Stimulated activated CD4-positive, alpha-beta T cell treated with anti-CD3 and anti-CD28 coated beads, Interleukin-12 subunit alpha, Interleukin-12 subunit beta, amount 100 ng/mL, for 24 hours (primary cell): ENCODE measurements around the gene RABL6.
A peak's percentile ranks its signal among the peaks of the same experiment; 100 is the strongest.
"Not testable (repeated sequence)": the region's sequence is repeated elsewhere in the genome, so short reads cannot be mapped to it uniquely, and the experiment has no call there.

Source experiments
- DNase-seq, 2 experiments: peaks; one replicate each; pipeline ENCODE4 v3.0.0-alpha.2; 2020; ENCODE audit warnings: low read depth in 2 of 2

RABL6 gene

DNA sequence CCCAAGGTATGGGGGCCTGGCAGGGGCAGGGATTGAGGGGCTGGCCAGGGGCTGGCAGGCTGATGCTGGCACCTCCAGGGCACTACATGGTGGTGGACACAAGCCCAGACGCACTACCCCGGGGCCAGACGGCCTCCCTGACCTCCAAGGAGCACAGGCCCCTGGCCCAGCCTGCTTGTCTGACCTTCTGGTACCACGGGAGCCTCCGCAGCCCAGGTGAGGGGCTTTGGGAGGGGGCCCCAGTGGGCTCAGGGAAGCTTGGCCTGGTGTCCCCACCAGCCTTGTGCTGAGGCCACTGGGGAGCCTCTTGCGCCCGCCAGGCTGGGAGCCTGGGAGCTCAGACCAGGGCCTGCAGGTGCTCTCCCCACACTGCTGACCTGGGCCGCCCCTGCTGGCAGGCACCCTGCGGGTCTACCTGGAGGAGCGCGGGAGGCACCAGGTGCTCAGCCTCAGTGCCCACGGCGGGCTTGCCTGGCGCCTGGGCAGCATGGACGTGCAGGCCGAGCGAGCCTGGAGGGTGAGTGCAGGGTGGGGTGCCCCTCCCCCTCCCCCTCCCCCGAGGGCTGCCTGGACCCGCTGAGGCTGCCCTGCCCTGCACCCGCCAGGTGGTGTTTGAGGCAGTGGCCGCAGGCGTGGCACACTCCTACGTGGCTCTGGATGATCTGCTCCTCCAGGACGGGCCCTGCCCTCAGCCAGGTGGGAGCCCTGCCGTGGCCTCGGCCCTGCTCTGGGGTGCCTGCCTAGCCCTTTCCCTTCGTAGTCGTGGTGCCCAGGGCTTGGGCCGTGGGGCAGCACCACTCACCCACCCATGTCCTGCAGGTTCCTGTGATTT is 50.0 kb downstream of the RABL6 start:
- DNase-seq, result no peak

DNA sequence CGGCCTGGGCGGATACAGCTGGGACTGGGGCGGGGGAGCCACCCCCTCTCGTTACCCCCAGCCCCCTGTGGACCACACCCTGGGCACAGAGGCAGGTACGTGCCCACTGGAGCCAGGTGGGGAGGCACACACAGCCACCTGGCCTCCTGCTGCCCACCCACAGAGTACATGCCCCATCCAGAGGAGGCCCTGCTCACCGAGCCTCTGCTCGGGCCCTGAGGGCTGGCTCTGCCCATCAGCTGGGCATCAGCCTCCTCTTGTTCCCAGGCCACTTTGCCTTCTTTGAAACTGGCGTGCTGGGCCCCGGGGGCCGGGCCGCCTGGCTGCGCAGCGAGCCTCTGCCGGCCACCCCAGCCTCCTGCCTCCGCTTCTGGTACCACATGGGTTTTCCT is 50.7 kb downstream of the RABL6 start:
- no peak for DNase-seq

DNA sequence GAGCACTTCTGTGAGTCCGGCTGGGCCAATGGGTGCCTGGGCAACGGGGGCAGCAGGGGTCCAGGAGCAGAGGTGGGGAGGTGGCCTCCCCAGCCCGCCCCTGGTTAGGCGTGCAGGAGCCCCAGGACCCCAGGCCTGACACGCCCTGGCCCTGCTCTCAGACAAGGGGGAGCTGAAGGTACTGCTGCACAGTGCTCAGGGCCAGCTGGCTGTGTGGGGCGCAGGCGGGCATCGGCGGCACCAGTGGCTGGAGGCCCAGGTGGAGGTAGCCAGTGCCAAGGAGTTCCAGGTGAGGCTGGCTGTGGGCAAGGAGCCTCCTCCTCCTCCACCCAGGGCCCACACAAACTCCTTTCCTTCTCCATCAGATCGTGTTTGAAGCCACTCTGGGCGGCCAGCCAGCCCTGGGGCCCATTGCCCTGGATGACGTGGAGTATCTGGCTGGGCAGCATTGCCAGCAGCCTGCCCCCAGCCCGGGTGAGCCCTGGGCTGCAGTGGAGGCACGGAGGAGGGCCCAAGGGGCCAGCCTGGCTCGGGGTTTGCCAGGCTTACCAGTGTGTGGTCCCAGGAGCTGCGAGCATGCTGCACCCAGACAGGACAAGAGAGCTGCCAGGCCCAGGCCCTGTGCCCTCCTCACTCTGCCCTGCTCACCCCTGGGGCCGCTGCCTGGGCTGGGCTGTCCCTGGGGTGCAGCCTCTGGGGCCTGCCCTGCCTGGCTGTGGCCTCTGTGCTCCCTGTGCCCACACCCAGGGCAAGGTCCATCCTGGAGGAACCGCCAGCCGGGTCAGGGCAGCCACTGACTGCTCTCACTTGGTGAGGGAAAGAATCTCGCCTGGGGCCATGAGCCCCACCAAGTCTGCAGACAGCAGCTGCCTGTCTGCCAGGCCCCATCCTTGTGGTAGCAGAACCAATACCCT is 51.4 kb downstream of the RABL6 start:
- no peak for DNase-seq

DNA sequence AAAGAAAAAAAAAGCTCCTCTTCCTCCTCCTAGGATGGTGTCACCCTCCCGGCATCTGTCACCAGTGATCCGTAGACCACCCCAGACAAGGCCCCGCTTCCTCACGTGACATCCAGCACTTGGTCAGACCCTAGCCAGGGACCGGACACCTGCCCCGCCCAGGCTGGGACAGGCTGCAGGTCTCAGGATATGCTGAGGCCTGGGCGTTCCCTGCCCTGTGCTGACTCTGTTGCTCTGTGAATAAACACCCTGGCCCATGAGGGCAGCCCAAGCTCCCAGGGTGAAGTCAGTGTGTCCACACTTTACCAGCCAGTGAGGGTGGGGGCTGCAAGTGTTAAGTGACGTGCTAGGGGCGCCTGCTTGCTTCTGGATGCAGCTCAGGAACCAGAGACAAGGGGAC is 52.8 kb downstream of the RABL6 start:
- no peak for DNase-seq

DNA sequence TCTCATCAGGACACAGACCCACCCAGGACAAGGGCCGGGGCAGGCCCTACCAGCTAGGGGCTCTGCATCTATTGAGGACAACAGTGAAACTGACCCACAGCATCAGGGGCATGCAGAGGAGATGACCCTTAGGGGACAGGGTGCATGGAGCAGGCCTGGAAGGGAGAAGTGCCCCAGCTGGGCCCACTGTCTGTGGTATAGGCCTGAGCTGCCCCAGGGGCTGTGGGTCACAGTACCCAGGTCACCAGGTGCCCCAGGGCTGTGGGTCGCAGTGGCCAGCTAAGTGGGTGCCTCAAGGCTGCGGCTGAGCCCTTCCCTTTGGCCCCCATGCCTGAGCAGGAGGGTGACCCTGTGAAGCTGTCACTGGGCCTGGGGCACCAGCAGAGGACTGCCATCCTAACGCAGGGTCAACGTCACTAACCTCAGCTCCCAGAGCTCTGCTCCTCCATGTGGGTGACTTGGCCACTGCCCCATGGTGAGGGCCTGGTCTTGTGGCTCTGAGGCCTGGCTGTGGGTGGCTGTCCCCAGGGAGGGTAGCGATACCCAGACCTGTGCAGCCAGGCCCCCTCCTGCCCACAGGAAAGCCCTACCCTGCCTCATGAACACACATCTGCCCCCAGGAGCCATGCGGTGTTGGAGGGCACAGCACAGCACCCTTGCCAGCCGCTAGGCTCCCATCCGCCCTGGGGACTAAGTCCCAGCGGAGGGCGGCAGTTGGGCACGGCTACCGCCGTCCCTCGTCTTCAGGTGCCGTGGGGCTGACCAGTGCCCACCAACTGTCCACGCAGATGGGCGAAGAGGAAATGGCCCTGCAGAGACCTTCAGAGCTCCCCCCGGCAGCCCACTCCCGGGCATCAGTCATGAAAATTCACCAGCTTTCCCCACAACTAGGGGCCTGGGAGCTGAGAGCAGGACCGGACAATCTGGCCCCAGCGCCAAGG is 53.5 kb downstream of the RABL6 start:
- no peak for DNase-seq

DNA sequence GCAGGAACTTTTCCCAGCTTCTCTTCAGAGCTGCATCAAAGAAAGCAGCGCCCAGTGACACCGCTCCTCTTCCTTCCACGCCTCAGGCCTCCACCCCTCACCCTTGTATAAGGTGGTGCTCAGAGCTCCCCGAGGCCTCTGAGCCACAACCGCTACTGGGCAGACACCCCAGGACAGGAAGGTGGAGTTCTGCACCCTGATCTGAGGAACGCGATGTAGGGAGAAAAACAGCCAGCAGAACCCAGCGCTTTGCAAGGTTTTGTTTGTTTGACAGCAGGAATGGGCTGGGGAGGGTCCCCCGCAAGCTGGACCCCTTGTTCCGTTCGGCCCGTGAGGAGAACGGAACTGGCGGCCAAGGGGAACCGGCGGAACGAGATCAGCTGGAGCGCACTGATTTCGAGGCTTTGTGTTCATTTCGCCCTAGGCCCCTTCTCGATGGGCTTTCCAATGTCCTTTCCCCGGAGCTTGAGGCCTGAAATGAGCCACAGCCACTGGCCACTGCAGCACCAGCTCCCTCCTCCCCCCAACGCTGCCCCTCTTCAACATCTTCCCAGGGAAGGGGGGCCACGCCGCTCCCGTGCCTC is 54.2 kb downstream of the RABL6 start:
- DNase-seq, result no peak

DNA sequence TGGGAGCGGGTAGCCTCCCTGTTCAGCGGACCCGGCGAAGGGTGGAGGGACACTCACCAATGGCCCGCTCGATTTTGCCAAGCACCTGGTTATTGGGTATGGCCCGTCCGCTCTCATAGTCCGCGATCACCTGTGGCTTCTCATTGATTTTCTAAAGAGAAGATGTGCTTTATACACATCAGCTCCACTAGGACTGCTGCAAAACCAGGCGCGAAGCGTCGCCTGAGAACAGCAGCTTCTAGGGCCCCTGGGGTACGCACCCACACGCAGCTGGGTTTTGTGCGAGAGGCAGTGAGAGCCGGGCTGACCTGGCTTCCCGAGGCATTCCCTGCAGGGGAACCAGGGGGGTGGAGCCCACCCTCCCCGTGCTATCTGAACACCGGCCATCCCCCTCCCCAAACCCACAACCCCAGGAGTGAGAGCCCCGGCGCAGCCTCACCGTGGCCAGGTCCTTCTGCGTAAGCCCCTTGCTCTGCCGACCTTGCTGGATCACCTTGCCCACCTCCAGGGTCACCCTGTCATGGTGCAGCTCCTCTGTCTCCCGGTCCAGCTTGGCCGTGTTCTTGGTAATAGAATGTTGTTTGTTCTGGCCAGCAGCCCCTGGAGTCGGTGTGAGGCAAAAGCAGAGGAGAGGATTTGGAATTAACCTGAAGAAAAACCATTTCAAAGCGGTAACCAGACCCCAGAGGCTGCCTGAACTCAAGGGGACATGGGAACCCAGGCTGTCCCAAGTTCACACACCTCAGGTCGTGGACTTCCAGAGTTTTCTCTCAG is 55.3 kb downstream of the RABL6 start:
- DNase-seq, result no peak

DNA sequence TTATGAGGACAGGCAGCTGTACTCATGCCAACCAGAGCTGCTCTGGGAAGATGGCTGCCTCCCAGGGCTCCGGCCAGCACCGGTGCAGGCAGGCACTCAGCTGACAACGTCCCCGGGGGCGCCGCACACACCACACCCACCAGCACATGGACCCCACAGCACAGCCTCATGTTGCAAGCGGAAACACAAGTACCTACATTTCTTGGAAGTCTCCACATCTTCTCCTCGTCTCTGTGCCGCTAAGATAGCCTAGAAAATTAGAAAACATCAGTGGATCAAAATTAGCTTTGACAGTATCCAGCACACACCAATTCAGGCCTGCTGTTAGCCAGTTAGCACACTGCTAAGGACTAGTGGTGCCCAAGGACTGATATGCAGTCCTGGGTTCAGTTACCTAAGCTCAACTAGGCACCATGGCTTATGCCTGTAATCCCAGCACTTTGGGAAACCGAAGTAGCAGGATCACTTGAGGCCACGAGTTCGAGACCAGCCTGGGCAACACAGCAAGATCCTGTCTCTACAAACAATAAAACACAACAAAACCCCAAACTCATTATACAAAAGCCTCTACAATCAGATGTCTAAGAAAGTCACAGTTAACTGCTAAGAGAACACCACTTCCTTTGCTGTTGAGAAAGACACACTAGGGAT is 56.0 kb downstream of the RABL6 start:
- no peak for DNase-seq

DNA sequence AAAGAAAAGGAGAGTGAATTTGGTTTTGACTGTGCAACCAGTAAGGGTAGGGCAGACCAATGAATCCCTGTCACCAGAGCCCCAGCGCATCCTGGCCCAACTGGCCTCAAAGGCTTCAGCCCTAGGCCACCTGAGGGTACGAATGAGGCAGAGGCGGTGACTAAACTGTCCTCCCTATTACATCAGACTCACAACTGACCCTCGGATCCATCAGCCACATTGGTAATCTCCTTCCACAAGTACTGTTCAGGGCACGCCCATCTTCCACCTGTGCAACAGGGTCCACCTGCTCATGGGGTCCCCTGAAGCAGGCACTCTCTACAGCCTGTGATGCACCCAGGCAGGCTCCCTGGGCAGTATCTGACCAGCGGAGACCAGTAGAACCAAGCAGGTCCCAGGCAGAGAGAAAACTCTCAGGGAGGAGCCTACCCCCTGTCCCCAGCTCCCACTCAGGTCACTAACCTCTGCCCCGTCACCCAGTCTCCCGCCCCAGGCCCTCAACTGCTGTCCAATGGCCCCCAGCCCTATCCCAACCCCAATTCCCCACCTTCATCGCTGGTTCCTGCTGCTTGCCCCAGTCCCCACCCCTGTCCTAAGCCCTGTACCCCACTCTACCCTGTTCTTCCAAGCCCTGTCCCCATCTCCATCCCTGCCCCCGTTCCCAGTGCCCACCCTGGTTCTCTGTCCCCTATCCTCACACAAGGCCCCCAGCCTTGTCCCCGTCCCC is 57.5 kb downstream of the RABL6 start:
- no peak for DNase-seq

DNA sequence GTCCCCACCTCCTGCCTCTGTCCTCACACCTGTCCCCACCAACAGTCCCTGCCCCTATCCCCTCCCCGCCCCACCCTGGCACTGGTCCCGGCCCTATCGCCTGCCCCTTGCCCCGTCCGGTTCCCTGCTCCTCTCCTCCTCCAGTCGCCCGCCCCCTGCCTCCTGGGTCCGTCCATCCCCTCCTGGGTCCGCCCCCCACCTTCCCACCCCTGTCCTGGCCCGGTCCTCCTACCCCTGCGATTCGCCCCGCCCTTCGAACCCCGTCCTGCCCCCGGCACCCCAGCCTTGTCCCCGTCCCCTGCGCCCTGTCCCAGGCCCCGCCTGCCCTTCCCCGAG is 58.0 kb downstream of the RABL6 start:
- no peak for DNase-seq

DNA sequence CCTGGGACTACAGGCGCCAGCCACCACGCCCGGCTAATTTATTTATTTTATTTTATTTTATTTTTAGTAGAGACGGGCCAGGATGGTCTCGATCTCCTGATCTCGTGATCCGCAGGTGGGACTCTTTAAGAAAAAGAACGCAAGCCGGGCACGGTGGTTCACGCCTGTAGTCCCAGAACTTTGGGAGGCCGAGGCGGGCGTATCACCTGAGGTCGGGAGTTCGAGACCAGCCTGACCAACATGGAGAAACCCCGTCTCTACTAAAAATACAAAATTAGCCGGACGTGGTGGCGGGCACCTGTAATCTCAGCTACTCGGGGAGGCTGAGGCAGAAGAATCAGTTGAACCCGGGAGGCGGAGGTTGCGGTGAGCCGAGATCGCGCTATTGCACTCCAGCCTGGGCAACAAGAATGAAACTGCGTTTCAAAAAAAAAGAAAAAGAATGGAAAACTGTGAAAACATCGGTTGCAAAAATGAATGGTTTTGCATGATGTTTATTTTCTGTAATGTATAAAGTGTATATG is 59.2 kb downstream of the RABL6 start:
- DNase-seq, result not testable (repeated sequence)

DNA sequence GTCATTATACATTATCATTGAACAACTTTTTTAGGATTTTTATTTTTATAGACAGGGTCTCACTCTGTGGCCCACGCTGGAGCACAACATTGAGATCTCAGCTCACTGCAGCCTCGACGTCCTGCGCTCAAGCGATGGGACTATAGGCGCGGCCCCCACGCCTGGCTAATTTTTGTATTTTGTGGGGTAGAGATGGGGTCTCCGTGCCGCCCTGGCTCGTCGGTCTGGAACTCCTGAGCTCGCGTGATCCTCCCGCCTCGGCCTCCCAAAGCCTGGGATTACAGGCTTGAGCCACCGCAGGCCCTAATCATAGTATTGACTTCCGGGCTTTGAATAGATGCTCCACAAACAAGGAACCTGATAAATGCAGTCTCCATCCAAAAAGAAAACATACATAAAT is 59.7 kb downstream of the RABL6 start:
- no peak for DNase-seq

DNA sequence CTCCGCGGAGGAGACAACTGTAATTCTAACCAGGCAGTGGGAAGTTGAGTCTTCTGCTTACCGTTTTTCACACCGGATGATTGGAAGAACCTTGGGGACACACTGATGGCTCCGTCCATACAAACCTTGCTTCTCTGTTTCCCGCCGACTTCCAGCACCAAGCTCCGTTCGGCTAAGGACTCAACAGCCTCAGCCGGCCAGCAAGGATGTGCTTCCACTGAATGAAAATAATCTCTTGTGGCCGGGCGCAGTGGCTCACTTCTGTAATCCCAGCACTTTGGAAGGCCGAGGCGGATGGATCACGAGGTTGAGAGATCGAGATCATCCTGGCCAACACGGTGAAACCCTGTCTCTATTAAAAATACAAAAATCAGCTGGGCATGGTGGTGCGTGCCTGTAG is 60.2 kb downstream of the RABL6 start:
- DNase-seq, result no peak

DNA sequence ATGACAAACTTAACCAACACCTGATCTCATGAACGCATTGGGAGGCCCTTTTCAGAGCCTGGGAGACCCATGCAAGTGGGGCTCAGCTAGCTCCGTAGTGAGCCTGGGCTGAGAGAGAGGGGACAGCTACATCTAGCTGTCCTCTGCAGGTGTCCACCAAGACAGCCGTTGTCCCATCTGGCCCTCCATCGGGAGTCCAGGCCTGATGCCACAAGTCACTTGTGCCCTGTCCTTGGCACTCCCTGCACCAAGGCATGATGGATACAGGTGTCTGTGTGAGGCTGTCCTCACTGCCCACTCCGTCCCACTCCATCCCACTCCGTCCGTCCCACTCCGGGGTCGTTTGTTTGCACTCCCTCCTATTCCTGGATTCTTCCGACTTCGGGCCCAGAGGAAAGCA is 60.9 kb downstream of the RABL6 start:
- no peak for DNase-seq

DNA sequence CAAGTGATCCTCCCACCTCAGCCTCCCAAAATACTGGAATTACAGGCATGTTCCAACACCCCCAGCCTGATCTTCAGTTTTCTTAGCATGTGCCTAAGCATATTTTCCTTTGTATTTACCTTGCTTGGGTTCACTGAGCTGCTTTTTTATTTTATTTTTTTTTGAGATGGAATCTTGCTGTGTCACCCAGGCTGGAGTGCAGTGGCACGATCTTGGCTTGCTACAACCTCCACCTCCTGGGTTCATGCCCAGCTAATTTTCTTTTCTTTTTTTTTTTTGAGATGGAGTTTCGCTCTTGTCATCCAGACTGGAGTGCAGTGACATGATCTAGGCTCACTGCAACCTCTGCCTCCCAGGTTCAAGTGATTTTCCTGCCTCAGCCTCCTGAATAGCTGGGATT is 61.9 kb downstream of the RABL6 start:
- not testable (repeated sequence) for DNase-seq

DNA sequence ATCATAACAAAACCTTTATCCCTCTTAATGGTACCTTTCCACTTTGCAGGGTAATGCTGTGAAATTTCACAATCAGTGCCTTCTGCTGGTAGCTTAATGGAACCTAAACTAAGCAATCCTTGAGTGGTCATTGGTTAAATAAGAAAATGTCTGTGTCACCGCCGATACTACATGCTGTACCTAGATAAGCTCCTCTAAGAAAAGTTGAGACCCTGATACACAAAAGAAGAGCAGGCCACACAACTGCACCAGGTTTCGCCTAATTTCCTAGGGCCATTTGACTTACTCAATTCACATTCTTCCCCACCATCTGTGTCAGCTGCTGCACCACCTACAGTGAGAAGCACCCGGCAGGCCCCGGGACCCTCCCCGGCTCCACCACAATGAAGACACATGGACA is 67.4 kb downstream of the RABL6 start:
- DNase-seq, result no peak

DNA sequence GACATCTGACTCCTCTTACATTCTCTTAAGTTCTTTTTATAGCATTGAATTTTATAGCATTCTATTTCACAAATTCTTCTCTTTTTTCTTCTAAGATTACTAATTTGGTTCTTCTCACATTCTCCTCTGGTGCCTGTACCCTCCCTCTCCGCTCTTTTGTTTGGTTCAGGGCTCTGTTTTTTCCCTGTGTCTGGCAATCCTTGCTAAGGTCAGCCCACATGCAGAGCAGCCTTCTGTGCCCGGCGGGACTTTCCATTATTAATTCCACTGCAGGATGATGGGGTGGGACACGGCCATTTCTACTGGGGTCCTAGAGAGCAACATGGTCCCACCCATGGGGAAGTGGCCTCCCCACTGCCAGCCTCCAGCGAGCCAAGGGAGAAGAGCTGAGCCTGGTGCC is 68.7 kb downstream of the RABL6 start:
- DNase-seq, result no peak

DNA sequence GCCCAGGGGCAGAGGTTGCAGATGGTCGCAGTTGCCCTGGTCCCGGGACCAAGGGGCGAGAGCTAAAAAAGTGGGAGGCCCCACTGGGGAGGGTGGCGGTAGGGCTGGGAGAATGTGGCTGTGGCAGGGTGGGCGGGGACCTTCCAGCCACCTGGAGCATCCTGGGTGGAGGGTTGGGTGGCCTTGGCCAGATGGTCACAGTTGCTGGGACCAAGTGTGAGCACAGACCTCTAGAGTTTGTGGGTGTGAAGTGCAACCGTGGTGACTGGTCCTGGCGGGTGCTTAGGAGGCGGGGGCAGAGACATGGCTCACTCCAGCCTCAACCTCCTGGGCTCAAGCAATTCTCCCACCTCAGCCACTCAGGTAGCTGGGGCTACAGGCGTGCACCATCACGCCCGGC is 72.9 kb downstream of the RABL6 start:
- no peak for DNase-seq

DNA sequence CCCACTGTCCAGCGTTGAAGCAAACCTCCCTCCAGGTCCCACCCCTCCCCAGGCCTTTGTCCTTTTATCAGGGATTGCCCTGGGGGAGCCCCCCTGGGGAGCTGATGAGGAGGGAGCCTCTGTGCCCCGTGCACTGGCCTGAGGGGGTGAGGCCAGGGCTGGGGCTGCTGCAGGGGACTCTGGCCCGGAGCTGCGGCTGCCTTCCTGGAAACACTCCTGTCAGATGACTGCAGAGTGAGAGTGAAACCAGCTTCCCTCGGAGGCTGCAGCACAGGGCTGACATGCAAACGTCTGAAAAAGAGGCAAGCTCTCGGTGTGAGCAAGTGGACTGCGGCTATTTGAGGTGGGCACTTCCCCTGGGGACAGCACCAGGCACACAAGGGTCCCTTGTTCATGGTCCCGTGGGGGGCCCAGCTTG is 74.0 kb downstream of the RABL6 start:
- DNase-seq, result peak in 1 of 2 experiments; percentile 61
